Activated CD8-positive, alpha-beta memory T cell treated with anti-CD3 and anti-CD28 coated beads for 1 hour (primary cell): ENCODE measurements around the gene NUF2.

Source experiments
- DNase-seq, 2 donors: peaks; one replicate each; pipeline ENCODE4 v3.0.0-alpha.2; 2020; ENCODE audit warnings: low read depth in 1 of 2; ENCODE audit errors: extremely low read depth in 1 of 2

Gene NUF2

DNA sequence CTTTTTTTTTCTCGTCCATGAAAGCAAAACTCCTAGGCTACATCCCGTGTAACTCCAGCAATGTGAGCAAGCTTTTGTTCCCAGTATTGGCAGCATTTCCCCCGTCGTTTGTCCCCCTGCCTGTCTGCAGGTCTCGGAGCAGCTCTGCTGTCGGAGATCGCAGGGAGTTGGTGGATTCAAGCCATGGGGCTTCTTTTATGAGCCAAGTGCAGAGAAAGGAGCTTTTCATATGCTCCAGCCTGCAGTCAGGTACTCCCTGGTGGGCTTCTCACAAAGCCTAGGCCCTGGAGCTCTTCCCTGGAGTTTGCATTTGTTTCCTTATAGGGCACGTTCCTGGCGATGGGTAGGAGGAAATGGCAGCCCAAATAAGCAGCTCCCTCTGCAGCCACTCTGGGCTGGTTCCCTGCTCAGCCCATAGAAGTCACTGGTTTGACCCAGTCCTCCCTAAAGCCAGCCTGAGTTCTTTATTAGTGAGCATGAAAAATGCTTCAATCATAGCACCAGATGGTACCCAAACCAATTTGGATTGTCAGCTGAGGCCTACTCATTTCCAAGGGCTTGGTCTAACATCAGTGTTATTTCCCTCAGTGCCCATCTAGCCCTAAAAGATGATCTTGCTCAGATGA is 78.3 kb downstream of the NUF2 start:
- DNase-seq, result no peak

DNA sequence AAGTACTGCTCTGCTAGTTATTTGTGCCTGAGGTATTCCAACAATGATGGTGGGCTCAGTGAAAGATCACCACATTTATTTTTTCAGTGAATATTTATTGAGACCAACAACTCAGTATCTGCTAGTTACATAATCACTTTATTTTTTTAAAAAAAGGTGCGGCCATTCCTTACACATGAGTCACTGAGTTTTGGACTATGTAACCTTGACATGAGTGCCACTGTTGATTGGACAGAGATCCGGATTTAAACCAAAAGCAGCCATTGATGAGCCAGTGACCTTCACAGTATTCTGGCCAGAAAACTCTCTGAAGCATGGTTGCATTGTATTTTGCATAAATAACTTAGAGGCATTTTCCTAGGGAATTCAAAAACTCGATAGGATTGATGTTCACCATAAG is 79.5 kb downstream of the NUF2 start:
- DNase-seq, result no peak
